Right forelimb (tissue), 1 donor: ENCODE measurements around the gene COMMD10.

Experiments used
- DNase-seq: peaks from one replicate; pipeline ENCODE4 v3.0.0-alpha.2; 2018

COMMD10 gene

DNA sequence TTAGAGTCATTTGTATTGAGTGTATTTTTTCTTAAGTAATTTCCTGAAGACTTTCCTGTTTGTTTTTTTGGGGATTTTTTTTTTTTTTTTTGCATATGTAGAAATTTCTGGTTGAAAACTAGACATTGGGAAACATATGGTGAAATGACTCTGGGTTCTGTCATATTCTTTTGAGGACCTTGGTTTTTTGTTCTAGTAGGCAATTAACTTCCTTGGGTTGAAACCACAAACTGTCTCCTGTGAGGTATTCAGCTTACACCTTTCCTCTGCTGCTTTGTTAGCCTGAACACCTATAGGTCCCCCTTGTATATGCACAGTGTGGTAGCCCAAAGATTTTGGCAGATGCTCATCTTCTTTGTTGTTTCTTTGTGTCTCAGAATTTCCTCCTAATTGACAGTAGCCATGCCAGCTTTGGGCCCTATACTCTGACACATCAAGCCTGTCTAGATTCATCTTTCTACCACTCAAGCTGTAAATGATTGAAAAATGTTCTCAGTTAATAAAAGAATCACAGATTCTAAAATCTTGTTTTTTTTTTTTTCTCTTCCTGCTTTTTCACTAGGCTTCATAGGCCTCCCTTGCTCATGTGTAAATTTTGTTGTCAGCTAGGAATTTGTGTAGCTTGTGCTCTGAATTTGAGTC is 140.6 kb downstream of the COMMD10 start:
- no peak for DNase-seq

DNA sequence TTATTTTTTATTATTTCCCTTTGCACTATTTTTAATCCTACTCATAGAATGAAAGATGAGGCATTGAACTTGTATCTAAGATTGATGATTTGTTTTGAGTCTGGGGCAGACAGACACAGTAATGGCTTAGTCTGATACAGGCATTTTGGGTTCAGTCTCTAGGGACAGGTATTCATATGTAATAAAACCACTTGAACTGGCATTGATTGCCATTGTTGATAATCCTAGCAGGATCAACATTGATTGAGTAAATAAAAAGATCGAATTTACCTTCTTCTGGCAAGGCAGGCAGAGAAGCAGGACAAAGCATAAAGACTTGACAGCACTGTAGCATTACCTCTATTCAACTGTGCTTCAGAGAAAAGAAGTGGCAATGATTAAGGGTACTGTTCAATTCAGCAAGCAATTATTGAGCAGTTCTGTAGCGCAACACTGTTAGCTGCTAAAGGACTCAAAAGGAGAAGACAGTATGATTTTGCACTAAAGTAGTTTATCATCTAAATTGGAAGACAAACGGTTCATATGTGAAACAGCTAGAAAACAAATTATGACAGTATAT is 144.4 kb downstream of the COMMD10 start:
- no peak for DNase-seq

DNA sequence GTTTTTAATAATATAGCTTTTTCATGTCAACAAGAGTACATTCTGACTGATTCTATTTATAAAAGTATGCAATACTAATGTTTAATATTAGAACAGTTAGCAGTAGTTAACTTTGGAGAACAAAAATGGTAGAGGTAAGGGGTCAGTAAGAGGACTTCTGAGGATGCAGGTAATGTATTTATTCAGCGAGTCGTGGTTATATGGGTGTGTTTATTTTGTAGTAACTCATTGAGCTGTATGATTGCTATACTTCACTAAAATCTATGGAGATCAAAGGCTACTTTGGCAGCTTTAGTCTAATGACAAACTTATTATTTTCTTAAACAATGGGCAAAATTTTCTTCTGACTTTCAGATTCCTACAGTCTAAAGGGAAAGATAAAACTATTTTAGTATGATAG is 146.5 kb downstream of the COMMD10 start:
- DNase-seq, result no peak

GRCh38 chr5:116234681-116235080 is 149.9 kb downstream of the COMMD10 start:
- no peak for DNase-seq

DNA sequence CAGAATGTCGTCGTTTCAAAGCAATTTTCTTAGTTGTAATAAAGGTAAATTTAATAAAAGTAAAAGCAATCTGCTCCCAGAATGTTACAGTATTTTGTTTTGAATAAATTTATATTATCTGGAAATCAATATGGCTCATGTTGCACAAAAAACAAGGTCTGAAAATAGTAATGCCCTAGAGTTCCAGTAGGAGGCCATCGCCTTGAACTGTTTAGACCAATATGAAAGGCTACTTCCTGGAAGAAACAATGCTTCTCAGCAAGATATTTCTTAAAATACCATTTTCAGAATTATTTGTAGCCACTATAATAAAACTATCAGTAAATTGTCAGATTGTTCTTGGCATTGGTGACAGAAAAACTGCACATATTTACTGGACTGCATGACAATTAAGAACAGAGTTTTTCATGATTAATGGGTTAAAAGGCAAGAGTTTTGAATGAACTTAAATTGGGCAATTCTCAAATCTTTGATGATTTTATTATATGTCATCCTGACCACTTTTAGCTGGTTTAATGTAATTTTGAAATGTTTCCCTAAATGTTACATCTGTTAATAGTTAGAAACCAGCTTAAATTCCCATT is 153.2 kb downstream of the COMMD10 start:
- no peak for DNase-seq

GRCh38 chr5:116242343-116242742 is 157.5 kb downstream of the COMMD10 start:
- DNase-seq, result no peak

- no peak for DNase-seq
These were observed 163.6 kb downstream of the COMMD10 start for GRCh38 chr5:116248432-116248831.

DNA sequence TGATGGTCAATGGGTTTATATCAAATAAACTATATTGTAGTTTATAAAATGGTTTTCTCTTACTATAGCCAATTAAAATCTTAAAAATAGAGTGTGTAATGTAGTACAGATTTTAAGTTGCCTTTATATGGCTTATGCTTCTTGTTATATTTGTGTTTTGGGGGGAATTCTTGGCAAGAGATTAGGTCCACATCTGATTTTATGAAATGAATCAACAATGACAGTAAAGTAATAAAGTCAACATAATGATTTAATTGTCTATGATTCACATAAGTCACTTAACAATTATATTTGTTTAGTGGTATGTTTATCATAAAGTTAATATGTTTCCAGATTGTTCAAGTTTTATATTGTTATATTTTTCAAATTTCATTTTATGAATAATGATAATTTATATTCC is 164.8 kb downstream of the COMMD10 start:
- DNase-seq, result no peak

DNA sequence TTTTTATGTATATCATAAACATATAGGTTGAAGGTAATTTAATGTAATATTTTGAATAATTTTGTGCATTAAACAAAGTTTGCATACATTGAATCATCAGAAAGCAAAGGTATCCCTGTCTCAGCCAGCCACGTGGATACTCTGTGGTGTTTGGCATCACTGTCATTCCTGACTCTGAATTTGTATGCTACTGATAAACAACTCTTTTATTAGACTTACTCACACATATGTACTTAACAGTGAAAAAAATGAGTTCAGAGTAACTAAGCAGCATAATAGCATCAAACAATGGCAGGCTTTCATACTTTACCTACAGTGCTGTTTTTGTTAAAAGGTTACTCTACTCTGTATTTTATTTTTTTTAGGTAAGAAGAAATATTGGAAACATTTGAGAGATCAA is 171.9 kb downstream of the COMMD10 start:
- DNase-seq, result no peak

- no peak for DNase-seq
These were observed 180.6 kb downstream of the COMMD10 start for GRCh38 chr5:116265471-116265870.

DNA sequence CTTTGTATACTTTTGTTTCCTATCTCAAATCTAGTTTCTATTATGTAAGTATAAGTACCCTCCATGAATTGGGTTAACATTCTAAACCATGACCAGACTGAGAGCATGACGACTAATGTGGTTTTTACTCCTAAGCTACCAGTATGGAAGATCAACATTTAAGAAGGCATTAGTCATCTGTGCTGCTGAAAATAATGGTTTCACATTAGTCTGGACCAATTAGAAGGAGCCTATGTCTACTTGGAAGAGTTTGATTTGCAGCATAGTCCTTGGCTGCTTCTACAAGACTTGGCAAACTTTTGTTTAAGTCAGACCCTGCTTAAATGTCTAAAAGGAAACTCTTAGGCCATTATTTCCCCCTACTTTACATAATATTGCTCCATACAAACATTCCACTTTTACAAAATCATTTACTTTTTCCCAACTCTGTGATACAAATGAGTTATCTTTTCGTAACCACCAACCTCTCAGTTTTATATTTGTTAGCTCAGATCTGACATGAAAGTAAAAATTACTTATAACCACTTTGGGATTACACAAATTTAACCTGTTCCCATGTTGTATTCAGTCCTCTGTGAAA is 186.7 kb downstream of the COMMD10 start:
- DNase-seq, result no peak

DNA sequence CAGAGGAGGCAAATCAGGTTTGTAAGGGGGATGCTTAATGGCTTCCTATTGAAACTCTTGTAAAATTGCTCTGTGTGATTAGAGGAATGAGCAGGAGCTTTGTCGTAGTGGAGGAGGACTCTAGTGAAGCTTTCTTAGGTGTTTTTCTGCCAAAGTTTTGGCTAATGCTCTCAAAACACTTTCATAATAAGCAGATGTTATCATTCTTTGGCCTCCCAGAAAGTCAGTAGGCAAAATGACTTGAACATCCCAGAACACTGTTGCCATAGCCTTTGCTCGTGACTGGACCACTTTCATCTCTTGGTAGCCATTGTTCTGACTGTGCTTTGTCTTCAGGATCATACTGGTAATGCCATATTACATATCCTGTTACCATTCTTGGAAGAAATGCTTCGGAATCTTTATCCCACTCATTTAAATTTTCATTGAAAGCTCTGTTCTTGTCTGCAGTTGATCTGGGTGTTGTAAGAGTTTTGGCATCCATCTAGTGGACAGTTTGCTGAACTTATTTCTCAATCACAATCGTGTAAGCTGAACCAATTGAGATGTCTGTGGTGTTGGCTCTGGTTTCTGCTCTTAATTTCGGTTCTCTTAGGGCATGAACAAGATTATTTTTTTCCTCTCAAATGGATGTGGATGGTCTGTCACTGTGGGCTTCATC is 187.6 kb downstream of the COMMD10 start:
- no peak for DNase-seq

DNA sequence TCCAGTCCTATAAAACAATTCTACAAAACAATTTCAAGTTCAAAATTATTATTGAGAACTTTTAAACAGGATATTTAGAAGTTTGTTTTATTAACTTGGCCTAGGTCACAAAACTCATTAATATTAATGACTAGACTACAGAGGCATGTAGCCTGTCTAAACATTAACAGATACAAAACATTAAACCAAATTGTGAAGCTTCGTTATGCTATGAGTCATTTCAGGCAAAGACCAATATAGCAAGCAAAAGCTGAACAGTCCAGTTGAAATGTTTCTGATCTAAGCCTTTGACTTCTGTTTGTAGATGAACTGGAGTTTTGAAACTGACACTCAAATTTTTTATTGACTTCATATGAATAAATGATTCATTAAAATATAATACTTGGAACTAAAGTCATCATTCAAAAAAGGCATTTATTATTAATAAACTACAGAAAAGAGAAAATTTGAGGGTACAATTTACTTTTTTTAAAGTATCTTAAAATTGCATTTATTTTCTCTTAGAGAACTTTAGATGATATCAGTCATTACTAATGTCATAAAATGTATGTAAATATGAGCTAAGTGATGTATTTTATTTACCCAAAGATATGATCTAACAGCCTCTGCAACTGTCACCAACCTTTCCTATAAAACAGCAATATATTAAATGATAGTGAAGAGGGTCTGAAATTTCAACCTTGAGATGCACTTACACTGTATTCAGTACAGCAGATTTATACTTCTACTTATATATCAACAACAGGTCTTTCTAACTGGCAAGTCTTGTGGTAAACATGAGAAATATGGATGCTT is 188.8 kb downstream of the COMMD10 start:
- no peak for DNase-seq

DNA sequence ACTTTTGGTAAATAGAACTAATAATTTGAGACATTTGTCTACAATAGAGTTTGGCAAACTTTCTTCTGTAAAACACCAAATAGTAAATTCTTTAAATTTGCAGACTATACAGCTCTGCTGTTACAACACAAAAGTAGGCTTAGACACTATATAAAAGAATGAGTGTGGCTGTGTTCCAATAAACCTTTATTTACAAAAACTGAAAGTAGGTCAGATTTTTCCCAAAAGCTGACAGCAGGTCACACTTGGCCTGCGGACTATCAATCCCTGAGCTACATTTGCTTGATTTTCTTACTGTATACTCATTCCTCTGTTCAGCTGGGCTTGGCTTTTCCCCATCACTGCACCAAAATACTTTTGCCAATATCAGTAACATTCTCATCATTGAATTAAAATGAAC is 189.4 kb downstream of the COMMD10 start:
- no peak for DNase-seq

GRCh38 chr5:116275282-116275681 is 190.5 kb downstream of the COMMD10 start:
- DNase-seq, result no peak

GRCh38 chr5:116276952-116277351 is 192.1 kb downstream of the COMMD10 start:
- no peak for DNase-seq

- no peak for DNase-seq
These were observed 195.5 kb downstream of the COMMD10 start for GRCh38 chr5:116280149-116280803.

- DNase-seq, result no peak
These were observed 196.5 kb downstream of the COMMD10 start for GRCh38 chr5:116281309-116281708.

GRCh38 chr5:116288524-116288923 is 203.7 kb downstream of the COMMD10 start:
- DNase-seq, result no peak

- DNase-seq, result no peak
These were observed 204.5 kb downstream of the COMMD10 start for GRCh38 chr5:116289276-116289675.

DNA sequence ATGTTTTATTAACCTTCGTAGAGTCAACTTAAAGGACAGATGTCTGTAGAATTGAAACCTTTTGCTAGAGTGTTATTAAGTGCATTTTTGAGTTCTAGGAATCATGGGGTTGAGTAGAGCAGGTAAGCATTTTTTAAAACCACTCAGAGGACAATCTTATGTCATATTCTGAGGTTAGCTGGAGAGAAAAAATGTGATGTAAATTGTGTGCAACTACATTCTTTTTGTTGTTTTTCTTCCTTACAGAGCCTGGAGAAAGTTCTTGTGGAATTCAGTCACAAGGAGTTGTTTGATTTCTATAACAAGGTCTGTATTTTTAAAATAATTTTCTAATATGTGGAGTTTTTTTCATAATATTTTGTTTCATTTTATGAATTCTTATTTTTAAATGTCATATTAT is 206.4 kb downstream of the COMMD10 start:
- no peak for DNase-seq

GRCh38 chr5:116292321-116292720 is 207.5 kb downstream of the COMMD10 start:
- DNase-seq, result no peak
